ENCODE results near the gene CHI3L1.

CHI3L1 gene

GRCh38 chr1:203174324-203174985, 12.0 kb downstream of the CHI3L1 start:
- H3K4me3 ChIP-seq (replicated peaks; ENCODE audit: low read depth, low read length): no peak overlapping the region
- TF ChIP-seq CTCF (IDR thresholded peaks at IDR 0.05; ENCODE audit: low read depth, low read length, missing control alignments): no peak
- no peak for DNase-seq (ENCODE audit: extremely low read depth, low read depth)

DNA sequence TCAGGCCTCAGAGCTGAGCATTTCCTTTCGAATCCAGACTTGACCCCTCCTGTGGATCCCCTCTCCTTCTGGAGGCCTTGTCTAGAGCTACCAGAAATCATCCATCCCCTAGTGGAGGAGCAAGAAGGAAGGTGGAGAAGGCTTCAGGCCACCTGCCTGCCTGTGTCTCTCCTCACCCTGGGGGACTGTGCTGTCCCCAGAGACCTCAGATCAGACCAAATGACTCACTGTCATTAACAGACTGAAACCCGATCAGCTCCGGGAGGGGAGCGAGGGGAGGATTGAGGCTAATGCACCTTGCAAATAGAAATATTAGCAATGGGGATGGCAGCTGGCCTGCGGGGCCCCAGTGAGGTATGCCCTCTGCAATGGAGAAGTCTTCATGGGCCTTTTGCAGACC, 12.9 kb downstream of the CHI3L1 start:
- DNase-seq (ENCODE audit: extremely low read depth, low read depth): no peak
- TF ChIP-seq CTCF (IDR thresholded peaks at IDR 0.05; ENCODE audit: low read depth, low read length, missing control alignments): no peak
- no peak overlapping the region for H3K4me3 ChIP-seq (replicated peaks; ENCODE audit: low read depth, low read length)

- H3K4me3 ChIP-seq (replicated peaks; ENCODE audit: low read depth, low read length): no peak overlapping the region
- DNase-seq (ENCODE audit: extremely low read depth, low read depth): no peak
- TF ChIP-seq CTCF (IDR thresholded peaks at IDR 0.05; ENCODE audit: low read depth, low read length, missing control alignments): no peak
Observed at GRCh38 chr1:203173011-203173555, 13.4 kb downstream of the CHI3L1 start.

GRCh38 chr1:203172184-203173010, 14.1 kb downstream of the CHI3L1 start:
- H3K4me3 ChIP-seq (replicated peaks; ENCODE audit: low read depth, low read length): no peak overlapping the region
- TF ChIP-seq CTCF (IDR thresholded peaks at IDR 0.05; ENCODE audit: low read depth, low read length, missing control alignments): peak; percentile 82
- no peak for DNase-seq (ENCODE audit: extremely low read depth, low read depth)

GRCh38 chr1:203171341-203172183, 14.9 kb downstream of the CHI3L1 start:
- DNase-seq (ENCODE audit: extremely low read depth, low read depth): no peak
- no peak for TF ChIP-seq CTCF (IDR thresholded peaks at IDR 0.05; ENCODE audit: low read depth, low read length, missing control alignments)
- H3K4me3 ChIP-seq (replicated peaks; ENCODE audit: low read depth, low read length): no peak overlapping the region

DNA sequence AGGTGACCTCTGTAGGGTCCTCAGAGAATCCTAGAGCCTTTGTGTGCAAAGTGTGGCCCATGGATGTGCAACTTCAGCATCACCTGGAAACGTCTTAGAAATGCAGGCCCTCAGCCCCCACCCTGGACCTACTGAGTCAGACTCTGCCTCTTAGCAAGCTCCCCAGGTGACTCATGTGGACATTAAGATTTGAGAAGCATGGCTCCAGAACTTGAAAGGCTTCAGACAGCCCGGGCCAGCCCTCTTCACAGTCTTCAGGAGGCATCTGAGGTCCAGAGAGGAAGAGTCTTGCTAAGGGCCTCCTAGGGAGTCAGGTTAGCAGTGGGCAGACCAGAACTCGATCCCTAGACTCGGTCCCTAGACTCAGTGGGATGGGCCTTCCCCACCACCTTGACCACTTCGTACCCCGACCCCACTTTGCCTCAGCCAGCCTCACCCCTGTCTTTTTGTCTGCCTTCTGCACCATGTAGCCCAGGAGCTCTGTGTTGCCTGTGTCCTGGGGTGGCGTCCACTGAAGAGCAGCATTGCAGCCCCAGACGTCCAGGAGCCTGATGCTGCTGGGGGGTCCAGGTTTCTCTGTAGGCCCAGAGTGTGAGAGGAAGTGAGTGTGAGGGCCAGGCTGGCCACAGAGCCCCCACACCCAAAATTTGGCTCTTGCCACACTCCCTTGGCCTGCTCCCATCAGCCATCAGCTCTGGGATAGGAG, 15.7 kb downstream of the CHI3L1 start:
- H3K4me3 ChIP-seq (replicated peaks; ENCODE audit: low read depth, low read length): no peak overlapping the region
- no peak for DNase-seq (ENCODE audit: extremely low read depth, low read depth)
- no peak for TF ChIP-seq CTCF (IDR thresholded peaks at IDR 0.05; ENCODE audit: low read depth, low read length, missing control alignments)

Data from HFF-Myc (cell line).